WTC11 (cell line): Measurements from ENCODE around the gene ST6GALNAC3.

Experiments used
- CBFB ChIP-seq: sonication (generic); formaldehyde crosslinking; IDR thresholded peaks from 2 replicates; pipeline ENCODE4 v1.8.1; 2022; ENCODE audit warnings: mild to moderate bottlenecking, low read depth, missing genetic modification reagents
- SP1 ChIP-seq: sonication (generic); formaldehyde crosslinking; conservative IDR thresholded peaks from 2 replicates; pipeline ENCODE4 v1.8.1; 2022; ENCODE audit warnings: missing genetic modification reagents
- TF ChIP-seq, protein P1 (sequence below): fragments of 200-600 bp; IDR thresholded peaks from 2 replicates; pipeline ENCODE4 v1.8.0; 2022; ENCODE audit warnings: antibody characterized with exemption

DNA sequence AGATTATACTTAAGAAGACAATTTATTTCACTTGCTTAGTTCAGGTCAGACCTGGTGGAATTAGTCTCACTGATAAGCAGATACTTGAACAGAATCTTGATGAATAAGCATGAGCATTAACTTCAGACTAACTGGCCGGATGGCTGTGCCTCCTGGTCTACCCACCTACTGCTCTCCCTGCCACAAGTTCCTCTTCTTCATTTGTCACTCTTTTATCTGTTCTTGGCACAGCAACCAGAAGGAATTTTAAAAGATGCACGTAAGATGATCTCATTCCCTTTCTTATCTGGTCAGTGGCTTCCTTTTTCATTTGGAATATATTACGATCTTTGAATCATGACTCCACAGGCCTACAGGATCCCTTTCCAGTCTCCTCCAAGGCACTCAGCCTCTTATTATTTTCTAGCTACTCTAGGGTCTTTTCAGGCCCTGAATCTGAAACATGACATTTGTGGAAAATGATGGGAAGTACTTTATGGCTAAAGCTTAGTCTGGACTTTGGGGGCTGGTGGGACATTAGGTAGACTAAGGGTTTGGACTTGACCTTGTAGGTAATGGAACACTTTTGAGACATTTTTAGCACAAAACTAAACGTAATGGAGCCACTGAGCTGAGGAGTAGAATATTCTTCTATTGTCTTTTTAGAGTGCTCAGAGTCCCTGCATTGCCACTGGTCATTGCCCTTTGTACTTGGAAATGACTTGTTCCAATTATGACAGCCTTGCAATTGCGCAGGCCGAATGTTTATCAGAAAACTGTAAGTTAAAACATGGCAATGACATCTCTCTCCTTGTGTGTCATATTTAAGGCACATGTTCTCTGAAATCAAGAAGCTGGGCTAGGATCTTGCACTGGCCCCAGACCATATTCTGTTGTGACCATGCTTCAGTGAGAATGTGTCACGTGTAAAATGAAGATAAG, 16.0 kb downstream of the ST6GALNAC3 start:
- TF ChIP-seq, protein P1, sequence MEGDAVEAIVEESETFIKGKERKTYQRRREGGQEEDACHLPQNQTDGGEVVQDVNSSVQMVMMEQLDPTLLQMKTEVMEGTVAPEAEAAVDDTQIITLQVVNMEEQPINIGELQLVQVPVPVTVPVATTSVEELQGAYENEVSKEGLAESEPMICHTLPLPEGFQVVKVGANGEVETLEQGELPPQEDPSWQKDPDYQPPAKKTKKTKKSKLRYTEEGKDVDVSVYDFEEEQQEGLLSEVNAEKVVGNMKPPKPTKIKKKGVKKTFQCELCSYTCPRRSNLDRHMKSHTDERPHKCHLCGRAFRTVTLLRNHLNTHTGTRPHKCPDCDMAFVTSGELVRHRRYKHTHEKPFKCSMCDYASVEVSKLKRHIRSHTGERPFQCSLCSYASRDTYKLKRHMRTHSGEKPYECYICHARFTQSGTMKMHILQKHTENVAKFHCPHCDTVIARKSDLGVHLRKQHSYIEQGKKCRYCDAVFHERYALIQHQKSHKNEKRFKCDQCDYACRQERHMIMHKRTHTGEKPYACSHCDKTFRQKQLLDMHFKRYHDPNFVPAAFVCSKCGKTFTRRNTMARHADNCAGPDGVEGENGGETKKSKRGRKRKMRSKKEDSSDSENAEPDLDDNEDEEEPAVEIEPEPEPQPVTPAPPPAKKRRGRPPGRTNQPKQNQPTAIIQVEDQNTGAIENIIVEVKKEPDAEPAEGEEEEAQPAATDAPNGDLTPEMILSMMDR = no peak
- TF ChIP-seq CBFB (CRISPR knock-in tag) = no peak
- no peak for TF ChIP-seq SP1 (CRISPR knock-in tag)
